LNCAP (cell line): Measurements from ENCODE around the gene SYNPO2.

Experiments
- CTCF ChIP-seq: fragments of 450-650 bp; IDR thresholded peaks from 2 replicates; pipeline ENCODE4 v1.5.1; 2017; ENCODE audit warnings: mild to moderate bottlenecking

SYNPO2 gene

GRCh38 chr4:118884716-118885115 lies 3.9 kb upstream of the SYNPO2 start:
- no peak for TF ChIP-seq CTCF

DNA sequence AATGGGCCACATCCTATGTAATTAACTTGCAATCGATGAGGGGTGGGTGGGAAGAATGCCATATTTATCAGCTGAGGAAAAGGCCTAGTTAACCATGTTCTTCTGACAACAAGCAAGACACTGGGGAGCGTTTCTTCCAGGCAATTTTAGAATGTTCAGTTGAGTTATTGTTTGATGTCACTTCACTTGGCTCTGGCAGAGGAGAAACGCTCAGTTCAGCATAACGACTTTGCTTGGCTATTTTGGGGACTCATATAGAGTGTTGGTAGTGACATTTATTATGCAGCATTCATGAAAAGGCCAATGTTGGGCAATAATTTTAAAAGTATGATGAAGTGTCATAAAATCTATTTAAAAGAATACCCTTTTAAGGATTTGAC lies 648 bp downstream of the SYNPO2 start:
- TF ChIP-seq CTCF = no peak

DNA sequence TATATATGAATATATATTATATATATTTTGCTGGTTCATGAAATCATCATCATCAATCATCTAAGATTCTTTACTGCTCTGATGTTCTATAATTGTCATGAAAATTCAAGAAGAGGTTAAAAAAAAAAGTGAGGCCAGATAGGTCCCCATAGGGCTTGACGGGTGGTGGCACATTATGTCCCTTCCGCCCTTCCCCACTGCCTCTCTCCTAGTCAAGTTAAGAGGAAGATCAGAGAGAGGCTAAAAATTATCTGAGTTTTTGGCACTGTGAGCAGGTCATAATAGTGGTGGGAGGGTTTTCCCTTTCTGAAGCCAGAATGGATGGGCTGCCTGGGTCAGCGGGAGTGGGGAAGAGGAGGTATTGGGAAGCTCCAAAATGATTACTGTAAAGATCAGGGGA lies 5.4 kb downstream of the SYNPO2 start:
- no peak for TF ChIP-seq CTCF

DNA sequence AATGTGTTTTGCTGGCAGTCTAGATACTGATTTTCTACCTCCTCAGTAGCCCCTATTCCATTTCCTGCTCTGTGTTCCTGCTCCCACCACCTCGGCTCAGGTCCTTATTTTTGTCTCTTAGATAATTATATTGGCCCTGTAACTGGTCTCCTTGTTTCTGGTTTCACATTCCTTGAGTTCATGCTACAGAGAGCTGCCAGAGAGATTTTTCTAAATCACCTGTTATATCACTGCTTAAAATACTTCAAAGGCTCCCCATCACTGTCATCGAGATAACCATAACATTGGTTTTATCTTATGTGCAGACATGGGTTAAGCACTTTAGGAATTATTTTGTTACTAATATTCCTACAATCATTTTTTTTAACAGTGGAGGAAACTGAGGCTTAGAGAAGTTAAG lies 9.6 kb downstream of the SYNPO2 start:
- TF ChIP-seq CTCF = no peak

GRCh38 chr4:118898684-118899138 lies 10.1 kb downstream of the SYNPO2 start:
- TF ChIP-seq CTCF = no peak

DNA sequence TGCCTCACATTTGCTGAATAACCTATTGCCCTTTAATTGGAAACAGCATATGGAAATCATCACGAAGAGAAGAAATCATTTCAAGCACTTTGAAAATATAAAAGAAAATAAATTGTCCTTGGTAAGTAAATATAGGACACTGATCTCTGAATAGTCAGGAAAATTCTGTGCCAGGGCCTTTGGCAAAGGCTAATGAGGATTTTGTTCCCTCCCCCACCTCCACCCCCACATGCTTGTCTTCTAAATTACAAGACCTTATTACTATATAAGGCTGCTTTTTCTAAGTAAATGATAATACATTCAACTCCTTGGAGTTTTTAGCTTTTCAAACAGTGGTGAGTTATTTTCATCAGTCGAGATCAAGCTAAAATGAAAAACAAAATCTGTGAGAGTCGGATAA lies 15.8 kb downstream of the SYNPO2 start:
- TF ChIP-seq CTCF = no peak

DNA sequence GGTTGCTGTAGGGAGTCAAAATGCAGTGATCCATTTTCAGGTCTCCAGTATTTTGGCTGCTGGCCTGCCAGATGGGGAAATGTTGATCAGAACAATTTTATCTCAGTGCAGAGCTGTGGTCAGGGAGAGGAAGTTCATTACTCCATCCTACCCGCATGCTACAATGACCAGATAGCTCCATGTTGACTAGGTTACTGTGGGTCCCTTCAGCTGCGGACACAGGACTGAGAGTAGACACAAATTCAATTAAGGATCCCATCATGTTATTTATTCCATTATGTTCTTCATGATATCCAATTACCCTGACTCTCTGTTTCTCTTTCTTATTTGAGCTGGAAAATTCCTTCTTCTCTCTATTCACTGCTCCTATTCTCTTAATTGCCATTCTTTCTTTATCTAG lies 16.3 kb downstream of the SYNPO2 start:
- no peak for TF ChIP-seq CTCF

GRCh38 chr4:118905566-118905965 lies 16.9 kb downstream of the SYNPO2 start:
- TF ChIP-seq CTCF = no peak
